NCI-H2171 treated with DMSO at 0.1 percent for 48 hours (cell line): ENCODE results near the gene VARS2.
"Not testable (repeated sequence)": the region's sequence is repeated elsewhere in the genome, so short reads cannot be mapped to it uniquely, and the experiment has no call there.

Experiments used
- DNase-seq: peaks from one replicate; lab custom pipeline; 2025; lab: John Stamatoyannopoulos, UW

The VARS2 gene

GRCh38 chr6:30963641-30964040 is 49.6 kb downstream of the VARS2 start:
- no peak for DNase-seq

GRCh38 chr6:30964075-30964474 is 50.0 kb downstream of the VARS2 start:
- no peak for DNase-seq

- DNase-seq: no peak
Observed at GRCh38 chr6:30965140-30965601, 51.1 kb downstream of the VARS2 start.

- no peak for DNase-seq
Observed at GRCh38 chr6:30966154-30966553, 52.1 kb downstream of the VARS2 start.

GRCh38 chr6:30969171-30969570 is 55.1 kb downstream of the VARS2 start:
- not testable (repeated sequence) for DNase-seq

GRCh38 chr6:30970946-30971345 is 56.9 kb downstream of the VARS2 start:
- DNase-seq: no peak

- no peak for DNase-seq
Observed at GRCh38 chr6:30972816-30973215, 58.8 kb downstream of the VARS2 start.

GRCh38 chr6:30974490-30975252 is 60.6 kb downstream of the VARS2 start:
- DNase-seq: no peak
